GM19035 (cell line): Measurements from ENCODE around the gene NPVF.

Experiments
- ATAC-seq: cut with Tn5 transposase; IDR thresholded peaks from one replicate; pipeline ENCODE4 v1.9.1; 2021; ENCODE audit not compliant: unreplicated experiment

NPVF gene

DNA sequence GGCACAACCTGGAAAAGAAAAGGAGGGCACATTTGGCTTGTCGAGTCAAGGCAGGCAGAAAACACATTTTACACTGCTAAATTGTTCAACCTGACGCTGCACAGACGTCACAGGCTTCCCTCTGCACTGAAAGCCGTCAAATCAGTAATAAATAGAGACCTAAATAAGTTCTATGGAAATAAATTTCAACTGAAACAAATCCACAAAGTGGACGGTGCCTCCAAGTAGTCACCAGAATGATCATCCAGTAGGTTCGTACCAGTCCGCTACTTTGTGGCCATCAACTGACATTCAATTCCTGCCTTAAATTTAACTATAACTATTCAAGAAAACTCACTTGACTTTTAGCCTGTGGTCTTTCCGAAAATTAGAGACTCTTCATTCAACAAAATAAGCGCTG lies 49.0 kb downstream of the NPVF start:
- no peak for ATAC-seq
